Measurements from ENCODE around the gene RHCG.

GRCh38 chr15:89486726-89487050, 9.7 kb downstream of the RHCG start:
- TF ChIP-seq CTCF (IDR thresholded peaks at IDR 0.05) (no peak), POLR2A (IDR thresholded peaks at IDR 0.05) (no peak)

Data from esophagus squamous epithelium (tissue), 4 donors.